Right lobe of liver (tissue), 6 donors: ENCODE data around the gene OR51F2. TPM values are rescaled to one million over a fixed set of nuclear protein-coding genes. Genes with fewer than 3 reads are reported as not detected.
"Not testable (repeated sequence)": the region's sequence is repeated elsewhere in the genome, so short reads cannot be mapped to it uniquely, and the experiment has no call there.

ENCODE experiments used
- ATAC-seq, 4 donors: fragments of 200-7000 bp; cut with Tn5 transposase; one replicate each; pipeline ENCODE4 v1.9.1; 2020; ENCODE audit warnings: mild to moderate bottlenecking in 4 of 4, moderate library complexity in 4 of 4
- DNase-seq, 3 donors: peaks; one replicate each; pipeline ENCODE4 v3.0.0-alpha.2; 2020
- H3K27ac ChIP-seq, 3 donors: fragments of 200-600 bp; one replicate each; pipeline ENCODE4 v1.8.0; 2022
- H3K27me3 ChIP-seq, 2 donors: fragments of 200-600 bp; one replicate each; pipeline ENCODE4 v1.8.0; 2022
- H3K36me3 ChIP-seq, 4 donors: fragments of 200-600 bp; sonication (generic) in 1 of 4; one replicate each; pipeline versions ENCODE4 v1.5.1 to v1.8.0; 2017 to 2022; ENCODE audit warnings: control low read depth in 1 of 4
- H3K4me1 ChIP-seq, 4 donors: fragments of 200-600 bp; sonication (generic) in 1 of 4; one replicate each; pipeline versions ENCODE4 v1.5.1 to v1.8.0; 2017 to 2022; ENCODE audit warnings: control low read depth in 1 of 4
- H3K4me3 ChIP-seq, 3 donors: fragments of 200-600 bp; one replicate each; pipeline ENCODE4 v1.8.0; 2022
- H3K9me3 ChIP-seq, 4 donors: fragments of 200-600 bp; sonication (generic) in 1 of 4; one replicate each; pipeline versions ENCODE4 v1.5.1 to v1.8.0; 2017 to 2022; ENCODE audit warnings: control low read depth in 1 of 4
- CTCF ChIP-seq, 4 donors: fragments of 200-600 bp in 3 of 4; fragments of 450-650 bp in 1 of 4; IDR thresholded peaks; one replicate each; pipeline versions ENCODE4 v1.5.1 to v1.8.0; 2016 to 2022; ENCODE audit warnings: antibody characterized with exemption in 4 of 4, mild to moderate bottlenecking in 2 of 4
- POLR2A ChIP-seq: fragments of 450-650 bp; IDR thresholded peaks from one replicate; pipeline ENCODE4 v1.6.1; 2017; ENCODE audit warnings: antibody characterized with exemption, mild to moderate bottlenecking
- WGBS: methylation state at CpG from one replicate; pipeline ENCODE4 v1.1.6; 2018; ENCODE audit warnings: low coverage, low lambda C conversion rate; ENCODE audit not compliant: insufficient coverage; ENCODE audit errors: missing lambda C conversion rate; 5-methylcytosine and 5-hydroxymethylcytosine counted together
- intact Hi-C, 2 donors: fragments of 100-400 bp; cut with DNase I; formaldehyde crosslinking; loops; one replicate each; pipeline versions ENCODE4 v1.11.2 to v1.14.1; 2022
- total RNA-seq, 6 experiments: library from RNA; depleted of rRNA in 2 of 6; stranded (reverse); fragments of >200 nt in 2 of 6; fragmentation: NEBNext Ultra II Directional in 3 of 6; extraction: Animal tissue kit (Norgen Biotek cat#: 25700) in 3 of 6; gene quantifications; one replicate each; pipeline versions ENCODE4 v1.1.0 to v1.2.4, GENCODE V29; 2016 to 2023
- donor health status: DM: no; HTN: yes; CAD: no.
- donor health status: DM: no; HTN: no; CAD: no.
- donor health status: DM: no; HTN: no; CAD: no.
- donor health status: DM: no; HTN: yes; CAD: no.
- donor health status: DM: no; HTN: yes; CAD: no.

The OR51F2 gene
- total RNA-seq, 6 experiments from 2014 or later, result not detected

GRCh38 chr11:4851033-4851432 is 29.9 kb downstream of the OR51F2 start:
- peak in 2 of 4 donors; percentile 33 to 85 for ATAC-seq
- H3K9me3 ChIP-seq, result no peaks in the 10 kb centered on the region
- intact Hi-C loops, result no loop called here
- WGBS, result 7% methylated on average over 4 of the region's 4 CpGs
- peak in 1 of 3 donors; percentile 21 for DNase-seq
- no peaks in the 10 kb centered on the region for H3K27me3 ChIP-seq
- H3K27ac ChIP-seq, result no peak overlapping the region
- no peaks in the 10 kb centered on the region for H3K4me1 ChIP-seq
- no peak for TF ChIP-seq CTCF (IDR thresholded peaks at IDR 0.05)
- TF ChIP-seq POLR2A, result no peak
- no peak overlapping the region for H3K4me3 ChIP-seq
- no peaks in the 10 kb centered on the region for H3K36me3 ChIP-seq

- intact Hi-C loops, H3K36me3 ChIP-seq, H3K4me3 ChIP-seq, H3K4me1 ChIP-seq, H3K27ac ChIP-seq, H3K27me3 ChIP-seq, ATAC-seq, H3K9me3 ChIP-seq, DNase-seq: not testable (repeated sequence)
- WGBS, result 64% methylated on average over 6 of the region's 7 CpGs
Measured at GRCh38 chr11:4854286-4854685, 33.2 kb downstream of the OR51F2 start.

- DNase-seq, result no peak
- H3K4me3 ChIP-seq, result no peak overlapping the region
- no peak for ATAC-seq
- H3K27ac ChIP-seq, result no peak overlapping the region
- no peaks in the 10 kb centered on the region for H3K9me3 ChIP-seq
- intact Hi-C loops, result no loop called here
- H3K36me3 ChIP-seq, result no peaks in the 10 kb centered on the region
- no peaks in the 10 kb centered on the region for H3K4me1 ChIP-seq
- no peaks in the 10 kb centered on the region for H3K27me3 ChIP-seq
- no peak for TF ChIP-seq CTCF (IDR thresholded peaks at IDR 0.05)
- TF ChIP-seq POLR2A, result no peak
Measured at GRCh38 chr11:4862447-4863236, 41.5 kb downstream of the OR51F2 start.

- DNase-seq, result no peak
- Histone ChIP-seq H3K4me1 (no peaks in the 10 kb centered on the region), H3K27me3 (no peaks in the 10 kb centered on the region), H3K27ac (no peak overlapping the region), H3K4me3 (no peak overlapping the region), H3K9me3 (no peaks in the 10 kb centered on the region), H3K36me3 (no peaks in the 10 kb centered on the region)
- ATAC-seq, result no peak
- 68% methylated on average over 4 of the region's 4 CpGs for WGBS
- TF ChIP-seq POLR2A, result no peak
- intact Hi-C loops, result no loop called here
Measured at GRCh38 chr11:4863876-4864275, 42.8 kb downstream of the OR51F2 start.

- H3K27me3 ChIP-seq, result no peaks in the 10 kb centered on the region
- H3K4me1 ChIP-seq, result no peaks in the 10 kb centered on the region
- ATAC-seq (no peak), DNase-seq (no peak)
- no peaks in the 10 kb centered on the region for H3K9me3 ChIP-seq
- no peak for TF ChIP-seq CTCF (IDR thresholded peaks at IDR 0.05)
- 23% methylated on average over 1 of the region's 1 CpG for WGBS
- no peak overlapping the region for H3K27ac ChIP-seq
- H3K36me3 ChIP-seq, result no peaks in the 10 kb centered on the region
- intact Hi-C loops, result no loop called here
- H3K4me3 ChIP-seq, result no peak overlapping the region
Measured at GRCh38 chr11:4865855-4866254, 44.7 kb downstream of the OR51F2 start.

Other genes with a start within 250 kb of the OR51F2 start
- gene OR52I2, start 239.6 kb upstream of the OR51F2 start, total RNA-seq, result not detected
- gene OR52I1, start 227.3 kb upstream of the OR51F2 start, total RNA-seq, result not detected
- 1 to 10 TPM; 3.3 to 8.6 (median 5.8) TPM for gene TRIM68, start 213.1 kb upstream of the OR51F2 start, total RNA-seq
- gene OR51D1, start 183.8 kb upstream of the OR51F2 start, total RNA-seq, result not detected
- gene OR51E1, start 177.3 kb upstream of the OR51F2 start, total RNA-seq, result not detected
- not detected for gene OR51E2, start 123.5 kb upstream of the OR51F2 start, total RNA-seq
- gene MMP26, start 116.5 kb upstream of the OR51F2 start, total RNA-seq, result not detected
- gene OR51F1, start 51.4 kb upstream of the OR51F2 start, total RNA-seq, result not detected
- gene OR52R1, start 16.9 kb upstream of the OR51F2 start, total RNA-seq, result not detected
- not detected for gene OR51S1, start 27.9 kb downstream of the OR51F2 start, total RNA-seq
- not detected for gene OR51T1, start 60.6 kb downstream of the OR51F2 start, total RNA-seq
- gene OR51A7, start 82.5 kb downstream of the OR51F2 start, total RNA-seq, result not detected
- gene OR51G2, start 98.0 kb downstream of the OR51F2 start, total RNA-seq, result not detected
- not detected for gene OR51G1, start 103.0 kb downstream of the OR51F2 start, total RNA-seq
- gene OR51A4, start 126.3 kb downstream of the OR51F2 start, total RNA-seq, result not detected
- not detected for gene OR51A2, start 134.4 kb downstream of the OR51F2 start, total RNA-seq
- gene OR51L1, start 173.5 kb downstream of the OR51F2 start, total RNA-seq, result not detected
- not detected for gene OR52J3, start 225.2 kb downstream of the OR51F2 start, total RNA-seq
- gene OR52E2, start 238.3 kb downstream of the OR51F2 start, total RNA-seq, result not detected
- not detected for gene OR52E1, start 248.3 kb downstream of the OR51F2 start, total RNA-seq